Endothelial cell of umbilical vein (primary cell): ENCODE data around the gene ACAD11. TPM values are rescaled to one million over a fixed set of nuclear protein-coding genes. Genes with fewer than 3 reads are reported as not detected.
A peak's percentile ranks its signal among the peaks of the same experiment; 100 is the strongest.

ENCODE experiments used
- BruUV-seq: library from RNA; stranded (reverse); fragments of 400-500 nt; replicated peaks from 2 replicates; lab custom pipeline; 2021; lab: Mats Ljungman, UMichigan
- CTCF ChIA-PET: fragments of 300-600, 350-600 bp; sonication (Branson Sonifier 250); formaldehyde crosslinking; loops from one replicate; lab custom pipeline; 2021; ENCODE audit warnings: antibody characterized with exemption, inconsistent platforms; lab: Charles Lee
- POLR2A ChIA-PET: fragments of 300-600, 350-600 bp; sonication (Branson Sonifier 250); formaldehyde crosslinking; loops from one replicate; lab custom pipeline; 2021; ENCODE audit warnings: antibody characterized with exemption, inconsistent platforms; lab: Charles Lee
- DNase-seq: peaks from one replicate; pipeline ENCODE4 v3.0.0-alpha.2; 2011; ENCODE audit warnings: low read depth, low spot score
- FAIRE-seq: peaks from 2 replicates; lab custom pipeline; 2011; peaks lifted over from hg19 to GRCh38; lab: Jason Lieb, UNC
- H2AFZ ChIP-seq: 2 replicates; pipeline ENCODE4 v1.6.0; 2012; ENCODE audit warnings: low read depth, low read length, control low read depth, inconsistent platforms
- H3K27ac ChIP-seq: 2 replicates; pipeline ENCODE4 v1.5.1; 2011; ENCODE audit warnings: low read depth, mild to moderate bottlenecking, control low read depth, low read length, moderate library complexity; ENCODE audit not compliant: insufficient read depth
- H3K27me3 ChIP-seq, 2 experiments: 2 replicates each; pipeline versions ENCODE4 v1.6.0 to v1.6.1; 2011; ENCODE audit warnings: low read length in 2 of 2, mixed read lengths in 1 of 2; ENCODE audit not compliant: control insufficient read depth in 2 of 2, insufficient read depth in 2 of 2
- H3K36me3 ChIP-seq, 2 experiments: 2 replicates in 1 of 2; 3 replicates in 1 of 2; pipeline ENCODE4 v1.5.1; 2011; ENCODE audit warnings: low read length in 2 of 2, mild to moderate bottlenecking in 1 of 2, moderate library complexity in 1 of 2; ENCODE audit not compliant: control insufficient read depth in 2 of 2, insufficient read depth in 2 of 2; ENCODE audit errors: extremely low read depth in 1 of 2
- H3K4me1 ChIP-seq: 3 replicates; pipeline ENCODE4 v1.5.1; 2011; ENCODE audit warnings: mild to moderate bottlenecking, low read length; ENCODE audit not compliant: control insufficient read depth, insufficient read depth; ENCODE audit errors: extremely low read depth
- H3K4me2 ChIP-seq: 2 replicates; pipeline ENCODE4 v1.6.1; 2011; ENCODE audit warnings: low read length, control low read depth, mixed read lengths; ENCODE audit not compliant: insufficient read depth
- H3K4me3 ChIP-seq, 3 experiments: fragments of 200-600 bp in 1 of 3; sonication (generic), shearing (Covaris generic) in 1 of 3; replicated peaks in 1 of 3; 2 replicates each; pipeline ENCODE4 v1.5.1; 2011 to 2016; ENCODE audit warnings: control low read depth in 3 of 3, low read length in 3 of 3, mild to moderate bottlenecking in 2 of 3, inconsistent platforms in 1 of 3, low read depth in 1 of 3, moderate library complexity in 1 of 3; ENCODE audit not compliant: insufficient read depth in 1 of 3
- H3K79me2 ChIP-seq: 2 replicates; pipeline ENCODE4 v1.6.0; 2012; ENCODE audit warnings: low read length, inconsistent platforms; ENCODE audit not compliant: control insufficient read depth, insufficient read depth
- H3K9ac ChIP-seq: replicated peaks from 2 replicates; pipeline ENCODE3; 2011; ENCODE audit warnings: low read length, control low read depth; ENCODE audit not compliant: insufficient read depth; ENCODE audit errors: extremely low read depth
- H3K9me1 ChIP-seq: replicated peaks from 3 replicates; pipeline ENCODE4 v1.6.0; 2011; ENCODE audit warnings: mild to moderate bottlenecking, low read length; ENCODE audit not compliant: control insufficient read depth, insufficient read depth; ENCODE audit errors: extremely low read depth
- H3K9me3 ChIP-seq: replicated peaks from 2 replicates; pipeline ENCODE4 v1.5.1; 2012; ENCODE audit warnings: low read length, inconsistent platforms; ENCODE audit not compliant: control insufficient read depth, insufficient read depth
- H4K20me1 ChIP-seq: replicated peaks from 2 replicates; pipeline ENCODE3; 2011; ENCODE audit warnings: mild to moderate bottlenecking, low read length; ENCODE audit not compliant: control insufficient read depth, insufficient read depth; ENCODE audit errors: extremely low read depth
- CTCF ChIP-seq, 2 donors: IDR thresholded peaks; 1 replicate in 1 of 2; 2 replicates in 1 of 2; pipeline ENCODE4 v1.5.1; 2011; ENCODE audit warnings: low read length in 2 of 2, mild to moderate bottlenecking in 2 of 2, moderate library complexity in 2 of 2, control low read depth in 1 of 2, inconsistent platforms in 1 of 2, low read depth in 1 of 2; ENCODE audit not compliant: insufficient read depth in 1 of 2; ENCODE audit errors: extremely low read depth in 1 of 2
- FOS ChIP-seq: IDR thresholded peaks from 2 replicates; pipeline ENCODE4 v1.6.1; 2011; ENCODE audit warnings: mild to moderate bottlenecking, low read length, moderate library complexity, borderline replicate concordance; ENCODE audit not compliant: insufficient read depth
- GATA2 ChIP-seq: IDR thresholded peaks from 2 replicates; pipeline ENCODE4 v1.7.0; 2011; ENCODE audit warnings: low read depth, mild to moderate bottlenecking, moderate library complexity, mixed read lengths, low read length; ENCODE audit not compliant: insufficient read length, insufficient read depth
- JUN ChIP-seq: IDR thresholded peaks from 2 replicates; pipeline ENCODE4 v1.6.1; 2011; ENCODE audit warnings: borderline replicate concordance, low read depth; ENCODE audit not compliant: insufficient read length, insufficient read depth
- MAX ChIP-seq: IDR thresholded peaks from 2 replicates; pipeline ENCODE4 v1.6.1; 2011; ENCODE audit not compliant: insufficient read depth, insufficient read length
- POLR2A ChIP-seq: IDR thresholded peaks from 2 replicates; pipeline ENCODE4 v1.6.1; 2012; ENCODE audit warnings: low read depth, mild to moderate bottlenecking, control low read depth, low read length
- POLR2AphosphoS5 ChIP-seq: IDR thresholded peaks from 2 replicates; pipeline ENCODE4 v1.6.1; 2012; ENCODE audit warnings: low read depth, mild to moderate bottlenecking, control low read depth, low read length, moderate library complexity; ENCODE audit not compliant: insufficient read depth
- dilution Hi-C: fragments of 300-500 bp; cut with MboI; formaldehyde crosslinking; loops from one replicate; pipeline ENCODE4 v1.15.0; 2019; ENCODE audit warnings: low sequenced_read_pairs; ENCODE audit not compliant: extremely low pct_ligation_motif_present
- intact Hi-C: fragments of 100-400 bp; cut with micrococcal nuclease; formaldehyde crosslinking; loops from one replicate; pipeline ENCODE4 v1.10.0; 2022
- polyA plus RNA-seq, 4 experiments: library from polyadenylated mRNA; depleted of rRNA in 3 of 4; stranded (reverse) in 3 of 4; unstranded in 1 of 4; fragments of >200 nt; gene quantifications; 2 replicates each; pipeline versions ENCODE4 v1.2.1 to v1.2.3, GENCODE V29; 2011 to 2012; ENCODE audit warnings: missing spikeins in 1 of 4
- total RNA-seq: library from RNA; stranded (reverse); gene quantifications from 2 replicates; pipeline ENCODE4 v1.2.3, GENCODE V29; 2021

Gene ACAD11
- total and polyA plus RNA-seq, 2 donors (not counting 3 experiments of a cell fraction or from before 2014, with no cell fraction given), result 9.6 to 17.9 TPM

GRCh38 chr3:132593947-132594323 lies 65.7 kb downstream of the ACAD11 start:
- peak; percentile 93 for DNase-seq
- no peaks in the 10 kb centered on the region for H3K79me2 ChIP-seq
- H3K36me3 ChIP-seq, result no peaks in the 10 kb centered on the region
- no peak overlapping the region for H3K4me3 ChIP-seq
- peak overlapping the region; percentile 90 for H3K27ac ChIP-seq
- no peaks in the 10 kb centered on the region for H3K27me3 ChIP-seq
- peak overlapping the region; percentile 28 for H3K9ac ChIP-seq
- H3K4me2 ChIP-seq, result peak overlapping the region; percentile 66
- dilution Hi-C loops, result no loop called here
- H3K9me1 ChIP-seq, result no peaks in the 10 kb centered on the region
- FAIRE-seq, result peak; percentile 89
- ChIA-PET CTCF (interaction anchor here (0.7 to 4.6 kb wide), 8 partner anchors 9 to 58 kb away, joined by 3 to 35 read pairs (median 4); no protein-coding TSS in a partner anchor), POLR2A (no interaction called here)
- no peaks in the 10 kb centered on the region for H3K9me3 ChIP-seq
- peaks cover 40% of the 10 kb centered on the region for H3K4me1 ChIP-seq
- BruUV-seq, result no TSS peak
- H4K20me1 ChIP-seq, result no peaks in the 10 kb centered on the region
- H2AFZ ChIP-seq, result peak overlapping the region; percentile 90
- peak; percentile 77 for TF ChIP-seq FOS
- no peak for TF ChIP-seq POLR2A
- TF ChIP-seq CTCF (IDR thresholded peaks at IDR 0.05; ENCODE audit: extremely low read depth in 1 of 2, insufficient read depth in 1 of 2, low read depth in 1 of 2, low read length in 2 of 2), result no peak
- no peak for TF ChIP-seq MAX
- TF ChIP-seq POLR2AphosphoS5, result peak; percentile 17
- TF ChIP-seq GATA2, result peak; percentile 60
- TF ChIP-seq JUN, result peak; percentile 75
- intact Hi-C loops, result loop anchor here (1.0 to 2.0 kb wide), 3 partner anchors 28 to 51 kb away; no protein-coding TSS in a partner anchor
